ENCODE data around the gene CTNNBL1. TPM values are rescaled to one million over a fixed set of nuclear protein-coding genes. Genes with fewer than 3 reads are reported as not detected.

The CTNNBL1 gene, protein sequence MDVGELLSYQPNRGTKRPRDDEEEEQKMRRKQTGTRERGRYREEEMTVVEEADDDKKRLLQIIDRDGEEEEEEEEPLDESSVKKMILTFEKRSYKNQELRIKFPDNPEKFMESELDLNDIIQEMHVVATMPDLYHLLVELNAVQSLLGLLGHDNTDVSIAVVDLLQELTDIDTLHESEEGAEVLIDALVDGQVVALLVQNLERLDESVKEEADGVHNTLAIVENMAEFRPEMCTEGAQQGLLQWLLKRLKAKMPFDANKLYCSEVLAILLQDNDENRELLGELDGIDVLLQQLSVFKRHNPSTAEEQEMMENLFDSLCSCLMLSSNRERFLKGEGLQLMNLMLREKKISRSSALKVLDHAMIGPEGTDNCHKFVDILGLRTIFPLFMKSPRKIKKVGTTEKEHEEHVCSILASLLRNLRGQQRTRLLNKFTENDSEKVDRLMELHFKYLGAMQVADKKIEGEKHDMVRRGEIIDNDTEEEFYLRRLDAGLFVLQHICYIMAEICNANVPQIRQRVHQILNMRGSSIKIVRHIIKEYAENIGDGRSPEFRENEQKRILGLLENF
- 60.8 TPM for polyA plus RNA-seq (2013, experiment 1 of 2)
- 60.9 TPM for polyA plus RNA-seq (2013, experiment 2 of 2)

DNA sequence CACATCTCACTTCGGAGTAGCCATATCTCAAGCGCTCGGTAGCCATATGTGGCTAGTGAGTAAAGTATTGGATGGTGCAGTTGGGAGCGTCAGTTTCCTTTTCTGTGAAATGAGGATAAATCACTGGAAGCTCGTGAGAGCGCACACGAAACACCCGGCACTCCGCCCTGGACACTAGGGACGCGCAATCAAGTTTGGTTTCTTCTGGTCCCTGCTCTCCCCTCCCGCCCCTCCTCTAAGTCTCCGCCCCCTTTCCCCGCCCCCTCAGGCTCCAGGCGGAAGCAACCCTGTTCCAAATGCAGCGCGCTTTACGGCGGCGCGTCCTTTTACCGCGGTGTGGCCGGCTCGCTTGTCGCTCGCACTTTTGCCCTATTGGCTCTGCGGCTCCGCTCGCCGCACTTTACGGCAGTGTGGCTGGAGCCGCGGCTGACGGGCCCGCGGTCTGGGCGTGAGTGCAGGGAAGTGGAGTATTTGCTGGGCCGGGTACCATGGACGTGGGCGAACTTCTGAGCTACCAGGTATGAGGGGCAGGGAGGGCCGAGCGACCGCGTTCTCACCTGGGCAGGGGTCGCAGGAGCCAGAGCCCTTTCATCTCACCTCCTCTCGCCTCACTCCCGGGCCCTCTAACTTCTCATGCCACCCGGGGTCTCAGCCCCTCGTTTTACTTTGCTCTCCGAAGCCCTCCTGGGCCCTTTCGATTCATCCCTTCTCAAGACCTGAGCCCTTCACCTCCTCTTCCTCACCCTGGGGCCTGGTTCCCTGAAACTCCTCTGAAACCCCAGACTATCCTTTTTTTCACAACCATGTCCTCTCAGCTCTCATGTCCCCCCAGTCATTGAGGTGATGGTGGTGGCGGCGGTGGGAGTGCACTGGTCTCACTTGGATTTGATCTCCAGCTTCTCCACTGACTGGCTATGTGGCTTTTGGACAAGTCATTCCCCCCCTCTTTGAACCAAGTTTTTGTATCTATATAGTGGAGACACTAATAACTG, at the start of gene CTNNBL1:
TSS of gene CTNNBL1 (plus strand) at position 396 of the 992 bp plus-strand sequence. CDS start at position 489, 93 bp downstream.
- Histone ChIP-seq H3K23ac (ENCODE audit: low read length in 2 of 2) (no peak within 1 kb of the TSS), H4K91ac (ENCODE audit: low read length) (no peak within 1 kb of the TSS), H3K14ac (ENCODE audit: low read length in 2 of 2) (no peak within 1 kb of the TSS), H3K4me1 (ENCODE audit: control insufficient read depth, insufficient read depth, low read depth, low read length) (peaks cover 5% of the 10 kb centered on the region), H3K9me3 (ENCODE audit: control insufficient read depth, low read length) (no peaks in the 10 kb centered on the region), H2BK15ac (ENCODE audit: low read depth, poor library complexity, severe bottlenecking) (peak within 1 kb of the TSS; percentile 26), H4K8ac (ENCODE audit: low read length) (peak within 1 kb of the TSS; percentile 81), H3K18ac (ENCODE audit: low read depth in 1 of 2, low read length in 2 of 2) (no peak within 1 kb of the TSS), H3K36me3 (ENCODE audit: control insufficient read depth in 1 of 2, insufficient read depth in 2 of 2, low read depth in 1 of 2, low read length in 2 of 2) (peaks cover 0 to 4% of the 10 kb centered on the region in 2 experiments), H2AFZ (ENCODE audit: low read depth, low read length) (peak within 1 kb of the TSS; percentile 97), H3K4me3 (ENCODE audit: insufficient read depth in 1 of 2, low read depth in 1 of 2, low read length in 2 of 2) (peak within 1 kb of the TSS; percentile 81 to 95), H3K27me3 (ENCODE audit: control insufficient read depth in 1 of 2, insufficient read depth in 1 of 2, low read length in 2 of 2) (peaks cover 0 to 12% of the 10 kb centered on the region in 2 experiments), H2BK12ac (ENCODE audit: low read length in 2 of 2) (no peak within 1 kb of the TSS), H2BK120ac (ENCODE audit: low read depth, low read length) (no peak within 1 kb of the TSS), H3K79me1 (replicated peaks; ENCODE audit: low read length, poor library complexity, severe bottlenecking) (peaks cover 22% of the 10 kb centered on the region), H2BK5ac (ENCODE audit: low read depth, low read length, poor library complexity, severe bottlenecking) (no peak within 1 kb of the TSS), H2AK5ac (ENCODE audit: low read length, severe bottlenecking) (no peak within 1 kb of the TSS), H3K4me2 (ENCODE audit: low read length, poor library complexity, severe bottlenecking) (peak within 1 kb of the TSS; percentile 73), H3K27ac (ENCODE audit: low read length, poor library complexity, severe bottlenecking) (no peak within 1 kb of the TSS), H3K9ac (ENCODE audit: low read length) (peak within 1 kb of the TSS; percentile 95), H3K4ac (ENCODE audit: low read depth in 1 of 2, low read length in 2 of 2) (peak within 1 kb of the TSS in 1 of 2 experiments; percentile 24)
- DNase-seq: peak; percentile 97
- WGBS: 3% methylated on average over 41 of the region's 54 CpGs

DNA sequence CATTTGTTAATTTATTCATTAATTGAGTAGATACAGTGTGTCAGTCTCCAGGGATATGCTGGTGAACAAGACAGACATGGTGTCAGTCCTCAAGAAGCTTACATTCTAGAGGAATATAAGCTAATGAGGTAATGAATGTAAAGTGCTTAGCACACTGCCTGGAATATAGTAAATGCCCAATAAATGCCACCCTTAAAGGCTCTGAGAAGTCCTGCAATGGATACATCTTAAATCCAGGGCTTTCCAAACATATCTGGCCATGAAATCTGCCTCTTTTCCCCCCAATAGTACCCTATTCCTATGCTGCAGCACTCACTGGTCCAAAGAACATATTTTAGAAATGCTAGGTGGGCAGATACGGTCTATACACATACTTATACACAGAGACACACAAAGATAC, 49.2 kb upstream of the CTNNBL1 start:
- Histone ChIP-seq H4K91ac (ENCODE audit: low read length) (no peak overlapping the region), H2BK5ac (ENCODE audit: low read depth, low read length, poor library complexity, severe bottlenecking) (no peak overlapping the region), H2BK120ac (ENCODE audit: low read depth, low read length) (no peak overlapping the region), H3K4me2 (ENCODE audit: low read length, poor library complexity, severe bottlenecking) (no peak overlapping the region), H3K79me1 (replicated peaks; ENCODE audit: low read length, poor library complexity, severe bottlenecking) (no peaks in the 10 kb centered on the region), H2AFZ (ENCODE audit: low read depth, low read length) (no peak overlapping the region), H2BK12ac (ENCODE audit: low read length in 2 of 2) (no peak overlapping the region), H3K4ac (ENCODE audit: low read depth in 1 of 2, low read length in 2 of 2) (no peak overlapping the region), H3K4me3 (ENCODE audit: insufficient read depth in 1 of 2, low read depth in 1 of 2, low read length in 2 of 2) (no peak overlapping the region), H3K9ac (ENCODE audit: low read length) (no peak overlapping the region), H3K4me1 (ENCODE audit: control insufficient read depth, insufficient read depth, low read depth, low read length) (no peaks in the 10 kb centered on the region), H3K23ac (ENCODE audit: low read length in 2 of 2) (no peak overlapping the region), H4K8ac (ENCODE audit: low read length) (no peak overlapping the region), H3K27ac (ENCODE audit: low read length, poor library complexity, severe bottlenecking) (no peak overlapping the region), H2BK15ac (ENCODE audit: low read depth, poor library complexity, severe bottlenecking) (no peak overlapping the region), H3K14ac (ENCODE audit: low read length in 2 of 2) (no peak overlapping the region), H3K18ac (ENCODE audit: low read depth in 1 of 2, low read length in 2 of 2) (no peak overlapping the region), H2AK5ac (ENCODE audit: low read length, severe bottlenecking) (no peak overlapping the region), H3K9me3 (ENCODE audit: control insufficient read depth, low read length) (no peaks in the 10 kb centered on the region), H3K27me3 (ENCODE audit: control insufficient read depth in 1 of 2, insufficient read depth in 1 of 2, low read length in 2 of 2) (peaks cover 56 to 73% of the 10 kb centered on the region in 2 experiments), H3K36me3 (ENCODE audit: control insufficient read depth in 1 of 2, insufficient read depth in 2 of 2, low read depth in 1 of 2, low read length in 2 of 2) (no peaks in the 10 kb centered on the region)
- DNase-seq: no peak
- WGBS: no CpG with 5 or more reads among the region's 1 CpG

DNA sequence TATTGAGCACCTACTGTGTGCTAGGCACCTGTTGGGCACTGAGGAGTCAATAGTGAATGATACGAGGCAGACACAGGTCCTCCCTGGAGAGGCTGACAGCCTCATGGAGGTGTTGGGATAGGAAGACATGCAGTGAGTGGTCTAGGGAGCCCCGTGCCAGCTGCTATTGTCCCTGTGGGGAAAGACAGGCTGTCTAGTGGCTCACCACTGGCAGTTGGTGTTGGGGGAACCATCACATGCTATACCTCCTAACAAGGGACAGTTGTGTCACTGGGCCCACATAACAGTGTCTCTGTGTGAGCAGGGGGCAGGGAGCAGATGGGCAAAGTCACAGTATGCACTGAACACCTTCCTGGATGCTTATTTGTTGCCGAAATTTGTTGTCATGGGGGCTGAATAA, 45.9 kb upstream of the CTNNBL1 start:
- WGBS: 66% methylated on average over 3 of the region's 3 CpGs
- Histone ChIP-seq H3K4me1 (ENCODE audit: control insufficient read depth, insufficient read depth, low read depth, low read length) (no peaks in the 10 kb centered on the region), H2BK5ac (ENCODE audit: low read depth, low read length, poor library complexity, severe bottlenecking) (no peak overlapping the region), H4K8ac (ENCODE audit: low read length) (no peak overlapping the region), H3K9me3 (ENCODE audit: control insufficient read depth, low read length) (no peaks in the 10 kb centered on the region), H3K14ac (ENCODE audit: low read length in 2 of 2) (no peak overlapping the region), H2BK120ac (ENCODE audit: low read depth, low read length) (no peak overlapping the region), H3K36me3 (ENCODE audit: control insufficient read depth in 1 of 2, insufficient read depth in 2 of 2, low read depth in 1 of 2, low read length in 2 of 2) (no peaks in the 10 kb centered on the region), H3K4ac (ENCODE audit: low read depth in 1 of 2, low read length in 2 of 2) (no peak overlapping the region), H3K23ac (ENCODE audit: low read length in 2 of 2) (no peak overlapping the region), H3K27ac (ENCODE audit: low read length, poor library complexity, severe bottlenecking) (no peak overlapping the region), H3K9ac (ENCODE audit: low read length) (no peak overlapping the region), H3K18ac (ENCODE audit: low read depth in 1 of 2, low read length in 2 of 2) (no peak overlapping the region), H2BK15ac (ENCODE audit: low read depth, poor library complexity, severe bottlenecking) (no peak overlapping the region), H3K27me3 (ENCODE audit: control insufficient read depth in 1 of 2, insufficient read depth in 1 of 2, low read length in 2 of 2) (peaks cover 23 to 76% of the 10 kb centered on the region in 2 experiments), H3K4me2 (ENCODE audit: low read length, poor library complexity, severe bottlenecking) (no peak overlapping the region), H2BK12ac (ENCODE audit: low read length in 2 of 2) (no peak overlapping the region), H2AFZ (ENCODE audit: low read depth, low read length) (no peak overlapping the region), H4K91ac (ENCODE audit: low read length) (no peak overlapping the region), H3K4me3 (ENCODE audit: insufficient read depth in 1 of 2, low read depth in 1 of 2, low read length in 2 of 2) (no peak overlapping the region), H2AK5ac (ENCODE audit: low read length, severe bottlenecking) (no peak overlapping the region), H3K79me1 (replicated peaks; ENCODE audit: low read length, poor library complexity, severe bottlenecking) (no peaks in the 10 kb centered on the region)
- no peak for DNase-seq

All from mesenchymal stem cell (in vitro differentiated cells and primary cell).